HepG2 (cell line): ENCODE results near the gene NPBWR2. TPM values are rescaled to one million over a fixed set of nuclear protein-coding genes. Genes with fewer than 3 reads are reported as not detected.

ENCODE experiments used
- BATF2 ChIP-seq: sonication (generic); formaldehyde crosslinking; IDR thresholded peaks from 2 replicates; pipeline ENCODE4 v1.8.0; 2022; ENCODE audit warnings: mild to moderate bottlenecking, missing genetic modification reagents, moderate library complexity
- CEBPB ChIP-seq: IDR thresholded peaks from 2 replicates; pipeline ENCODE4 v1.6.1; 2011; ENCODE audit warnings: low read depth, low read length, improper control_type of control experiment, borderline replicate concordance
- GTF3A ChIP-seq: sonication (generic); formaldehyde crosslinking; conservative IDR thresholded peaks from 2 replicates; pipeline ENCODE4 v1.4.0; 2020; ENCODE audit warnings: mild to moderate bottlenecking, missing genetic modification reagents
- KDM5B ChIP-seq: sonication (generic); formaldehyde crosslinking; IDR thresholded peaks from 2 replicates; pipeline ENCODE4 v1.4.0; 2020; ENCODE audit warnings: missing genetic modification reagents, mild to moderate bottlenecking, borderline replicate concordance
- KLF11 ChIP-seq: IDR thresholded peaks from 2 replicates; pipeline ENCODE4 v1.6.1; 2016; ENCODE audit warnings: missing compliant biosample characterization
- LCORL ChIP-seq, 2 experiments: fragments of 450-650 bp in 1 of 2; sonication (generic) in 1 of 2; formaldehyde crosslinking in 1 of 2; IDR thresholded peaks; 2 replicates each; pipeline versions ENCODE4 v1.5.0 to v1.6.1; 2017 to 2020; ENCODE audit warnings: antibody characterized with exemption in 1 of 2, missing genetic modification reagents in 1 of 2
- PHF20 ChIP-seq: sonication (generic); formaldehyde crosslinking; IDR thresholded peaks from 2 replicates; pipeline ENCODE4 v1.5.0; 2020; ENCODE audit warnings: mild to moderate bottlenecking, missing genetic modification reagents
- PHF21A ChIP-seq: sonication (generic); formaldehyde crosslinking; IDR thresholded peaks from 2 replicates; pipeline ENCODE4 v1.5.0; 2020; ENCODE audit warnings: mild to moderate bottlenecking, missing genetic modification reagents
- PRDM10 ChIP-seq: sonication (generic); formaldehyde crosslinking; IDR thresholded peaks from 2 replicates; pipeline ENCODE4 v1.4.0; 2020; ENCODE audit warnings: low read depth, missing genetic modification reagents
- RELA ChIP-seq: sonication (generic); formaldehyde crosslinking; IDR thresholded peaks from 2 replicates; pipeline ENCODE4 v1.4.0; 2020; ENCODE audit warnings: missing genetic modification reagents
- SATB2 ChIP-seq: sonication (generic); formaldehyde crosslinking; IDR thresholded peaks from 2 replicates; pipeline ENCODE4 v1.5.0; 2020; ENCODE audit warnings: missing genetic modification reagents
- SRSF9 ChIP-seq: fragments of 200-400 bp; formaldehyde crosslinking; IDR thresholded peaks from 2 replicates; pipeline ENCODE4 v1.6.1; 2018; ENCODE audit warnings: borderline replicate concordance, mild to moderate bottlenecking, low read depth, low read length; ENCODE audit not compliant: insufficient read depth, poor library complexity, severe bottlenecking
- ZBTB38 ChIP-seq: sonication (generic); formaldehyde crosslinking; IDR thresholded peaks from 2 replicates; pipeline ENCODE4 v1.5.1; 2020; ENCODE audit warnings: mild to moderate bottlenecking, missing genetic modification reagents
- ZBTB46 ChIP-seq: sonication (generic); formaldehyde crosslinking; IDR thresholded peaks from 2 replicates; pipeline ENCODE4 v1.4.0; 2020; ENCODE audit warnings: mild to moderate bottlenecking, missing genetic modification reagents, borderline replicate concordance
- ZNF546 ChIP-seq: sonication (generic); formaldehyde crosslinking; conservative IDR thresholded peaks from 2 replicates; pipeline ENCODE4 v1.8.1; 2023; ENCODE audit warnings: mild to moderate bottlenecking, missing genetic modification reagents
- polyA plus RNA-seq, 8 experiments: library from polyadenylated mRNA; depleted of rRNA in 3 of 8; stranded (reverse) in 7 of 8; unstranded in 1 of 8; fragments of >200 nt; fragmentation: Illumina TruSeq in 4 of 8; extraction: Trizol in 4 of 8; gene quantifications; 2 replicates each; pipeline versions ENCODE4 v1.2.1 to v1.2.3, GENCODE V29; 2011 to 2016; ENCODE audit warnings: low read depth in 4 of 8, missing spikeins in 1 of 8, mixed read lengths in 1 of 8; ENCODE audit not compliant: insufficient read depth in 1 of 8
- total RNA-seq, 5 experiments: library from RNA; depleted of rRNA; stranded (reverse); fragments of >200 nt; fragmentation: Illumina TruSeq; extraction: Trizol; gene quantifications; 2 replicates each; pipeline ENCODE4 v1.2.3, GENCODE V29; 2016; ENCODE audit warnings: low read depth in 1 of 5
- TF ChIP-seq, protein P1 (sequence below): sonication (generic); formaldehyde crosslinking; IDR thresholded peaks from 2 replicates; pipeline ENCODE4 v1.4.0; 2020; ENCODE audit warnings: missing genetic modification reagents
- TF ChIP-seq, protein P2 (sequence below): sonication (generic); formaldehyde crosslinking; IDR thresholded peaks from 2 replicates; pipeline ENCODE4 v1.8.0; 2022; ENCODE audit warnings: mild to moderate bottlenecking, missing genetic modification reagents, borderline replicate concordance

The NPBWR2 gene
- total and polyA plus RNA-seq, 2 of the 13 experiments (the other 11 are each of a cell fraction or from before 2014, with no cell fraction given): not detected

- TF ChIP-seq PRDM10: no peak
- TF ChIP-seq BATF2: no peak
- peak; percentile 14; the same call in 1 of the 2 replicates for TF ChIP-seq KDM5B (CRISPR knock-in tag)
- TF ChIP-seq CEBPB: no peak
- 0 out of 2 replicates have a peak, but pooled peaks have one; percentile 48 for TF ChIP-seq ZNF546 (CRISPR knock-in tag)
- no peak for TF ChIP-seq LCORL (IDR thresholded peaks at IDR 0.05)
- peak; percentile 33; the same call in 1 of the 2 replicates for TF ChIP-seq LCORL (CRISPR knock-in tag; IDR thresholded peaks at IDR 0.05)
- TF ChIP-seq, protein P1, sequence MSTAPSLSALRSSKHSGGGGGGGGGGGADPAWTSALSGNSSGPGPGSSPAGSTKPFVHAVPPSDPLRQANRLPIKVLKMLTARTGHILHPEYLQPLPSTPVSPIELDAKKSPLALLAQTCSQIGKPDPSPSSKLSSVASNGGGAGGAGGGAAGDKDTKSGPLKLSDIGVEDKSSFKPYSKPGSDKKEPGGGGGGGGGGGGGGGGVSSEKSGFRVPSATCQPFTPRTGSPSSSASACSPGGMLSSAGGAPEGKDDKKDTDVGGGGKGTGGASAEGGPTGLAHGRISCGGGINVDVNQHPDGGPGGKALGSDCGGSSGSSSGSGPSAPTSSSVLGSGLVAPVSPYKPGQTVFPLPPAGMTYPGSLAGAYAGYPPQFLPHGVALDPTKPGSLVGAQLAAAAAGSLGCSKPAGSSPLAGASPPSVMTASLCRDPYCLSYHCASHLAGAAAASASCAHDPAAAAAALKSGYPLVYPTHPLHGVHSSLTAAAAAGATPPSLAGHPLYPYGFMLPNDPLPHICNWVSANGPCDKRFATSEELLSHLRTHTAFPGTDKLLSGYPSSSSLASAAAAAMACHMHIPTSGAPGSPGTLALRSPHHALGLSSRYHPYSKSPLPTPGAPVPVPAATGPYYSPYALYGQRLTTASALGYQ (CRISPR knock-in tag): no peak
- TF ChIP-seq PHF21A (CRISPR knock-in tag): no peak
- TF ChIP-seq GTF3A (CRISPR knock-in tag): 0 out of 2 replicates have a peak, but pooled peaks have one; percentile 33
- TF ChIP-seq, protein P2, sequence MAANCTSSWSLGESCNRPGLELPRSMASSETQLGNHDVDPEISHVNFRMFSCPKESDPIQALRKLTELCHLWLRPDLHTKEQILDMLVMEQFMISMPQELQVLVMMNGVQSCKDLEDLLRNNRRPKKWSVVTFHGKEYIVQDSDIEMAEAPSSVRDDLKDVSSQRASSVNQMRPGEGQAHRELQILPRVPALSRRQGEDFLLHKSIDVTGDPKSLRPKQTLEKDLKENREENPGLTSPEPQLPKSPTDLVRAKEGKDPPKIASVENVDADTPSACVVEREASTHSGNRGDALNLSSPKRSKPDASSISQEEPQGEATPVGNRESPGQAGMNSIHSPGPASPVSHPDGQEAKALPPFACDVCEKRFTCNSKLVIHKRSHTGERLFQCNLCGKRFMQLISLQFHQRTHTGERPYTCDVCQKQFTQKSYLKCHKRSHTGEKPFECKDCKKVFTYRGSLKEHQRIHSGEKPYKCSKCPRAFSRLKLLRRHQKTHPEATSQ (CRISPR knock-in tag): no peak
- no peak for TF ChIP-seq ZBTB46 (CRISPR knock-in tag)
- TF ChIP-seq ZBTB38 (CRISPR knock-in tag): peak; percentile 48; the same call in 1 of the 2 replicates
- TF ChIP-seq PHF20: no peak
- no peak for TF ChIP-seq SATB2 (CRISPR knock-in tag)
- TF ChIP-seq KLF11: no peak
- TF ChIP-seq RELA (CRISPR knock-in tag): no peak; the same call in 1 of the 2 replicates
- TF ChIP-seq SRSF9: no peak
Observed at GRCh38 chr20:64083804-64084684, 23.3 kb downstream of the NPBWR2 start, which contains the start of gene LKAAEAR1 (continued).
